Fibroblast of the aortic adventitia (primary cell): Measurements from ENCODE around the gene LRMDA. TPM values are rescaled to one million over a fixed set of nuclear protein-coding genes. Genes with fewer than 3 reads are reported as not detected.

Source experiments
- DNase-seq: peaks from one replicate; pipeline ENCODE4 v3.0.0-alpha.2; 2010; ENCODE audit warnings: low read depth
- H3K4me3 ChIP-seq: 2 replicates; pipeline ENCODE4 v1.5.1; 2011; ENCODE audit warnings: low read depth, mild to moderate bottlenecking, control low read depth, low read length, moderate library complexity
- total RNA-seq: library from RNA; depleted of rRNA; stranded (reverse); fragments of >200 nt; gene quantifications from 2 replicates; pipeline ENCODE4 v1.2.3, GENCODE V29; 2012; ENCODE audit warnings: low replicate concordance
- TF ChIP-seq, protein P1 (sequence below): IDR thresholded peaks from 2 replicates; pipeline ENCODE4 v1.5.1; 2011; ENCODE audit warnings: mild to moderate bottlenecking, low read length, control low read depth, inconsistent platforms; ENCODE audit not compliant: insufficient read depth

The LRMDA gene
- total RNA-seq, 1 donor, result 6.3 TPM

- TF ChIP-seq, protein P1, sequence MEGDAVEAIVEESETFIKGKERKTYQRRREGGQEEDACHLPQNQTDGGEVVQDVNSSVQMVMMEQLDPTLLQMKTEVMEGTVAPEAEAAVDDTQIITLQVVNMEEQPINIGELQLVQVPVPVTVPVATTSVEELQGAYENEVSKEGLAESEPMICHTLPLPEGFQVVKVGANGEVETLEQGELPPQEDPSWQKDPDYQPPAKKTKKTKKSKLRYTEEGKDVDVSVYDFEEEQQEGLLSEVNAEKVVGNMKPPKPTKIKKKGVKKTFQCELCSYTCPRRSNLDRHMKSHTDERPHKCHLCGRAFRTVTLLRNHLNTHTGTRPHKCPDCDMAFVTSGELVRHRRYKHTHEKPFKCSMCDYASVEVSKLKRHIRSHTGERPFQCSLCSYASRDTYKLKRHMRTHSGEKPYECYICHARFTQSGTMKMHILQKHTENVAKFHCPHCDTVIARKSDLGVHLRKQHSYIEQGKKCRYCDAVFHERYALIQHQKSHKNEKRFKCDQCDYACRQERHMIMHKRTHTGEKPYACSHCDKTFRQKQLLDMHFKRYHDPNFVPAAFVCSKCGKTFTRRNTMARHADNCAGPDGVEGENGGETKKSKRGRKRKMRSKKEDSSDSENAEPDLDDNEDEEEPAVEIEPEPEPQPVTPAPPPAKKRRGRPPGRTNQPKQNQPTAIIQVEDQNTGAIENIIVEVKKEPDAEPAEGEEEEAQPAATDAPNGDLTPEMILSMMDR, result no peak
- DNase-seq, result no peak
- no peak overlapping the region for H3K4me3 ChIP-seq
These were observed 756.8 kb downstream of the LRMDA start for GRCh38 chr10:76188216-76188615.

GRCh38 chr10:76190634-76191270, 759.3 kb downstream of the LRMDA start:
- no peak overlapping the region for H3K4me3 ChIP-seq
- no peak for DNase-seq
- TF ChIP-seq, protein P1, result no peak

- DNase-seq, result no peak
- H3K4me3 ChIP-seq, result no peak overlapping the region
- TF ChIP-seq, protein P1, result no peak
These were observed 759.9 kb downstream of the LRMDA start for GRCh38 chr10:76191336-76191735.

- no peak for DNase-seq
- no peak overlapping the region for H3K4me3 ChIP-seq
- TF ChIP-seq, protein P1, result no peak
These were observed 760.7 kb downstream of the LRMDA start for GRCh38 chr10:76192151-76192550.

DNA sequence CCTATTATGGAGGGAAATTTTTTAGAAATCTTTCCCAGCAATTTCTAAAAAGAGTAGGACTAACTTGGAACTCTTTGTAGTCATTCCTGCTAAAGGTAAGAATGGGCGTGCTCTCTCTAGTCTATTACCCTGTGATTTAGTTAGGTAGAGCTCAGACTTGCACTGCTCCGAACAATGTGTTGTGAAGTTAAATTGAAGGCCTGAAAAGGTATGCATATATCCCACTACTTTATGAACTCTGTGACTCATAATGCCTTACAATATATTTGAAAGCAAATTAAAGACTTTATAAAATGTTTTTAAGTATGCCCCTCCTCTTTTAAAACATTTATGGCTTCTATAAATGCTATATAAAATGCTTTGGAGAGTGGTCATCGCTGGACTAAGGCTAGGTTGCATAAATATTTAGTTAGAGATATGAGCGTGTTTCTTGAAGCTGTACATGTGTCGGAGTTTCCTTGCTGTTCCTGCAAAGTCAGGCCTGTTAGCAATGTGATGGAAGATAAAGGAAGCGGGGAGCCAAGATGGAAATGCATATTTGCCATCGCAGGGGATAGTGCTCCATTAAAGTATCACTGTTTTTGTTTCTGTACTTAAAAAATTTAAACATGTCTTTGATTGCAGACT, 761.4 kb downstream of the LRMDA start:
- no peak overlapping the region for H3K4me3 ChIP-seq
- no peak for DNase-seq
- TF ChIP-seq, protein P1, result no peak

GRCh38 chr10:76195654-76196390, 764.4 kb downstream of the LRMDA start:
- TF ChIP-seq, protein P1, result no peak
- peak; percentile 10 for DNase-seq
- H3K4me3 ChIP-seq, result no peak overlapping the region
